Measurements from ENCODE around the gene FARS2.
A peak's percentile ranks its signal among the peaks of the same experiment; 100 is the strongest.

The FARS2 gene

DNA sequence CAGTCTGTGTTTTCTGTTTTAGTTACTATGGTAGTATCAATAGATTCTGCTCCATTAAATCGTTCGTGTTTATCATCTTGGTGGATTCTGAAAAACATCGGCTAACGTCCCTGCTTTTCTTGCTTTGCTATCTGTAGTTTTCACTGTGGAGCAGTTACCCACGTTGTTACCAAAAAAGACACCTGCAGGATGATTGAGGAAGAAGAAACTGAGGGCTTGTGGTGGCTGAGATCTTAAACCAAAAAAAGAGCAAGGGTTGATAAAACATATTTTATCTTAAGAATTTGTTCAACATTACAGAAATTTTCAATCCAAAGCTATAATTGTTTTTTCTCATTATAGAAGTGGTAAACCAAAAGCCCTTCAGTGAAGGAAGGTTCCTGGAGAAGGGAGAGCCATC is 166.3 kb downstream of the FARS2 start:
- TF ChIP-seq, protein P1, sequence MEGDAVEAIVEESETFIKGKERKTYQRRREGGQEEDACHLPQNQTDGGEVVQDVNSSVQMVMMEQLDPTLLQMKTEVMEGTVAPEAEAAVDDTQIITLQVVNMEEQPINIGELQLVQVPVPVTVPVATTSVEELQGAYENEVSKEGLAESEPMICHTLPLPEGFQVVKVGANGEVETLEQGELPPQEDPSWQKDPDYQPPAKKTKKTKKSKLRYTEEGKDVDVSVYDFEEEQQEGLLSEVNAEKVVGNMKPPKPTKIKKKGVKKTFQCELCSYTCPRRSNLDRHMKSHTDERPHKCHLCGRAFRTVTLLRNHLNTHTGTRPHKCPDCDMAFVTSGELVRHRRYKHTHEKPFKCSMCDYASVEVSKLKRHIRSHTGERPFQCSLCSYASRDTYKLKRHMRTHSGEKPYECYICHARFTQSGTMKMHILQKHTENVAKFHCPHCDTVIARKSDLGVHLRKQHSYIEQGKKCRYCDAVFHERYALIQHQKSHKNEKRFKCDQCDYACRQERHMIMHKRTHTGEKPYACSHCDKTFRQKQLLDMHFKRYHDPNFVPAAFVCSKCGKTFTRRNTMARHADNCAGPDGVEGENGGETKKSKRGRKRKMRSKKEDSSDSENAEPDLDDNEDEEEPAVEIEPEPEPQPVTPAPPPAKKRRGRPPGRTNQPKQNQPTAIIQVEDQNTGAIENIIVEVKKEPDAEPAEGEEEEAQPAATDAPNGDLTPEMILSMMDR (IDR thresholded peaks at IDR 0.05; ENCODE audit: low read depth, low read length) = no peak
- DNase-seq (ENCODE audit: low read depth, low spot score) = no peak
- in situ Hi-C loops (cut with HindIII; ENCODE audit: low sequenced_read_pairs) = no loop called here
- no peak overlapping the region for H3K4me3 ChIP-seq (ENCODE audit: low read depth, low read length)

DNA sequence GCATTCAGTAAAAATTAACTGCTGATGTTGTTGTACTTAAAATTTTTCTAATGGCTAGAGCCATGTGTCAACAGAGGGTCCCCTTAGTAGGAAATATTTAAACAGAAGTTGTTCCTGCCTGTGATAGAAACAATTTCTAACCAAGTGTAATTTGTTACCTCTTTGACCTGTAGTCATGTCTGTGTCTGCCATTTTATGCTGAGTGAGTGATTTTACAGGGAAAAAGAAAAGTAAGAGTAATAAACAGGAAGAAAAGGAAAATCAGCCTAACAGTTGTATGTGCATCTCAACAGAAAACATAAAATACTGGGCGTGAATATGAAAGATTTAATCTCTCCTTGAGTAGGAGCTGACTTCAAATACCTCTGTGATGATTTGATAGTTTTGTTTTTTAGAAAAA is 172.0 kb downstream of the FARS2 start:
- in situ Hi-C loops (cut with HindIII; ENCODE audit: low sequenced_read_pairs) = no loop called here
- DNase-seq (ENCODE audit: low read depth, low spot score) = no peak
- H3K4me3 ChIP-seq (ENCODE audit: low read depth, low read length) = no peak overlapping the region
- TF ChIP-seq, protein P1 (IDR thresholded peaks at IDR 0.05; ENCODE audit: low read depth, low read length) = no peak

DNA sequence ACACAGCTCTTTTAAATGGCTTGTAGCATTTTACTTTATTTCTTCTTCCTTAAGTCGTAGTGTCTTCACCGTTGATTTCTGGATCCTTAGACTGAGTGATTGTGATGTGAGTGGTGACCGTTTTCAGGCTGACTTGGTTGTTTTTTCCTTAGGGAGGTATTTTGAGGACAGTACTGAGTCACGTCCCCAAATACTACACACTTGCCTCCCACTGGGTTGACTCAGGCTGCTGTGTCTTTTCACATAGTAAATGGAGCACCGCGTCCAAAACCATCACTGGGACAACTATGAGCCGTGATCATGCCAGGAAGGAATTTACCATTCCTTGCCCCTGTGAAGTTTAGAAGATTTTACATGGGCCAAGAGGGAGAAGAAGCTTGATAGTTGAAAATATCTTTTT is 174.1 kb downstream of the FARS2 start:
- peak; percentile 74 for DNase-seq (ENCODE audit: low read depth, low spot score)
- in situ Hi-C loops (cut with HindIII; ENCODE audit: low sequenced_read_pairs) = no loop called here
- TF ChIP-seq, protein P1 (IDR thresholded peaks at IDR 0.05; ENCODE audit: low read depth, low read length) = no peak

DNA sequence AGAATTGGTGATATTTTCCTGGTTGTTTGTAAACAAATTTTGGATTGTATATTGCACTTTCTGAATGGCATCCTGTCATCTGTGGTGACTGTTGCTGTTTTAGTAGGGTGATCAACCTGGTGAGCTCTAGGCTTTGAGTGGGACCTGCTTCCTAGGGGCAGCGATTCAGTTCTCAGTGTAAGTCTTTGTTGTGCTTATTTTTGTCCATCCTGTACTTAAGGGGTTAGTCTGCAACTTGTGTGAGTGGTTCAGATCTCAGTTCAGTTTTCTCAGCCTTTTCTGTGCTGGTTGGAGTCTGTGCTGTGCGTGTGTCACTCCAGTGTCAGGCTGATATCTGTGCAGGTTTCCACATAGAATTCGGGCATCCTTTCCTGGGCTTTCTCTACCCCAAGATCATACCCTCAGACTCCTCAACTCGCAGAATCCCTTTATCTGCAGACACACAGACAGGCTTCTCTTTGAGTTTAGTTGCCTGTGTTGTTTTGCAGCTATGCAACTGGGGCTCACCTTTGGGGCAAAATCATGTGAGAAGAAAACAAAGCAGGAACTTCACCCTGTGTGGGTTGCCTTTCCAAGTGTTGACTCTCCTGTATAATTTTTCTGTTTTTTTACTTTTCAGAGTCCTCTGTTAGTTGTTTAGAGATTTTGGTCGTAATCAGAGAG is 177.7 kb downstream of the FARS2 start:
- TF ChIP-seq, protein P1 (IDR thresholded peaks at IDR 0.05; ENCODE audit: low read depth, low read length) = no peak
- H3K4me3 ChIP-seq (ENCODE audit: low read depth, low read length) = no peak overlapping the region
- in situ Hi-C loops (cut with HindIII; ENCODE audit: low sequenced_read_pairs) = no loop called here
- no peak for DNase-seq (ENCODE audit: low read depth, low spot score)

More for the DNA sequence above, 174.1 kb downstream of the FARS2 start:
- no peak overlapping the region for H3K4me3 ChIP-seq (ENCODE audit: low read depth, low read length)

DNA sequence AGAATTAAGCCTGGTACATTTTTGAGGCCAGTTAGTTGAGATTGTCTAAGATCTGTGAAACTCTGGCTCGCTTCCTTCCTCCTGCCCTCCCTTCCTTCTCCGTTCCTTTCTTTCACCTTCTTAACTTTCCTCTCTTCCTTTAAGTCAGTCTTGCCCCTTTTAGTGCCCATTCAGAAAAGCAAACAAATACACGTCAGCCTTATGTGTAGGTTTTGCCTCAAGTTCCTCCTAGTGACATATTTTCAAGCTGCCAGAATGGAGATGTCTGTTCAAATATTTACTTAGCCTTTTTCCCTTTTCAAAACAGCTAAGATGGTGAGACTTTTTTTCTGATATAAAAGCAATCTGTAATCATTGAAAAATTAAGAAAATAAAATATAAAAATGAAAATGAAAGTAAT is 178.4 kb downstream of the FARS2 start:
- in situ Hi-C loops (cut with HindIII; ENCODE audit: low sequenced_read_pairs) = no loop called here
- TF ChIP-seq, protein P1 (IDR thresholded peaks at IDR 0.05; ENCODE audit: low read depth, low read length) = no peak
- H3K4me3 ChIP-seq (ENCODE audit: low read depth, low read length) = no peak overlapping the region
- DNase-seq (ENCODE audit: low read depth, low spot score) = no peak

DNA sequence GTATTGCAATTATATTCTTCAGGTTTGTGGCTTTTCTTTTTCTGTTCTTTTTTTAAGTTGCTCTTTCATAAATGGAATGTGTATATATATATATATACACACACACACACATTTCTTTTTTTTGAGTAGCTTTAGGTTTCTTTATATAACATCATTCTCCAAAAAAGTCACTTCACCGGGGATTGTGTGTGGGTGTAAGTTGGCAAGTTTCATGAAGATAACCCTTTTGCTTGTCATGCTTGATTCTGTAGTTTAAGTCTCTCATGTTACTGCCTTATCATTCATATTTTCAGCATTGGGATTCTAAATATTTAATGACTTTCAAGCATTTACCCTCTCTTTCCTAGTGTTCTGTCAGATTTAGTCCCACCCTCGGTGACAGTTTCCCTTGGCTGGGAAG is 181.0 kb downstream of the FARS2 start:
- TF ChIP-seq, protein P1 (IDR thresholded peaks at IDR 0.05; ENCODE audit: low read depth, low read length) = no peak
- in situ Hi-C loops (cut with HindIII; ENCODE audit: low sequenced_read_pairs) = no loop called here
- DNase-seq (ENCODE audit: low read depth, low spot score) = no peak

More for the DNA sequence above, 181.0 kb downstream of the FARS2 start:
- no peak overlapping the region for H3K4me3 ChIP-seq (ENCODE audit: low read depth, low read length)

Measured in astrocyte of the spinal cord (primary cell).